OCI-M2 (cell line): Measurements from ENCODE around the gene TMPRSS3.
"Not testable (repeated sequence)": the region's sequence is repeated elsewhere in the genome, so short reads cannot be mapped to it uniquely, and the experiment has no call there.

ENCODE experiments used
- DNase-seq: peaks from one replicate; lab custom pipeline; 2025; ENCODE audit not compliant: unreplicated experiment; lab: John Stamatoyannopoulos, UW

The TMPRSS3 gene

DNA sequence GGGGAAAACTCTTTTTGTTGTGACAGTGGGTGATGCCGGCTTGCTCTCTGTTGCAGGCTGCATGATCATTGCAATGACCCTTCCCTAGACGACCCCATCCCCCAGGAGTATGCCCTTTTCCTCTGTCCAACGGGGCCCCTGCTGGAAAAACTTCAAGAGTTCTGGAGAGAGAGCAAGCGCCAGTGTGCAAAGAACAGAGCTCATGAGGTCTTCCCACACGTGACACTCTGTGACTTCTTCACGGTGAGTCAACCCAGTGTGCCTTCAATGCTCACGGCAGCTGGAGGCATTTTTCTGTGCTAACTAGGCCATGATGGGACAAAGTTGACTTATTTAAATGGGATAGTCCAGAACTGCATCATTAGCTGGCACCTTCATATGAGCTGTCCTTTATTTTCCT is 13.5 kb upstream of the TMPRSS3 start:
- no peak for DNase-seq

DNA sequence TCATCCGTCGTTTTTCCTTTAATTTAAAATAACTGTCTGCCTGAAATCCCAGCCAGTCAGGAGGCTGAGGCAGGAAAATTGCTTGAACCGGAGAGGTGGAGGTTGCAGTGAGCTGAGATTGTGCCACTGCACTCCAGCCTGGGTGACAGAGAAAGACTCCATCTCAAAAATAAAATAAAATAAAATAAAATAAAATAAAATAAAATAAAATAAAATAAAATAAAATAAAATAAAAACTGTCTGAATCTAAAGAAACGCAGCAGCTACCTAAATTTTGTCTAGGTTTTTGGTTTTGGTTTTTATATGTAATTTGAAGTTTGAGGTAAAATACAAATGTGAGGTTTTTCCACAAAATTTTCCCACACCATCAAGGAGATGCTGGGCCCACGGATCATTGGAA is 12.9 kb upstream of the TMPRSS3 start:
- not testable (repeated sequence) for DNase-seq

- DNase-seq: no peak
These were observed 11.6 kb upstream of the TMPRSS3 start for GRCh38 chr21:42407476-42407875.

- no peak for DNase-seq
These were observed 11.0 kb upstream of the TMPRSS3 start for GRCh38 chr21:42406866-42407265.

GRCh38 chr21:42406201-42406621 is 10.4 kb upstream of the TMPRSS3 start:
- DNase-seq: no peak

DNA sequence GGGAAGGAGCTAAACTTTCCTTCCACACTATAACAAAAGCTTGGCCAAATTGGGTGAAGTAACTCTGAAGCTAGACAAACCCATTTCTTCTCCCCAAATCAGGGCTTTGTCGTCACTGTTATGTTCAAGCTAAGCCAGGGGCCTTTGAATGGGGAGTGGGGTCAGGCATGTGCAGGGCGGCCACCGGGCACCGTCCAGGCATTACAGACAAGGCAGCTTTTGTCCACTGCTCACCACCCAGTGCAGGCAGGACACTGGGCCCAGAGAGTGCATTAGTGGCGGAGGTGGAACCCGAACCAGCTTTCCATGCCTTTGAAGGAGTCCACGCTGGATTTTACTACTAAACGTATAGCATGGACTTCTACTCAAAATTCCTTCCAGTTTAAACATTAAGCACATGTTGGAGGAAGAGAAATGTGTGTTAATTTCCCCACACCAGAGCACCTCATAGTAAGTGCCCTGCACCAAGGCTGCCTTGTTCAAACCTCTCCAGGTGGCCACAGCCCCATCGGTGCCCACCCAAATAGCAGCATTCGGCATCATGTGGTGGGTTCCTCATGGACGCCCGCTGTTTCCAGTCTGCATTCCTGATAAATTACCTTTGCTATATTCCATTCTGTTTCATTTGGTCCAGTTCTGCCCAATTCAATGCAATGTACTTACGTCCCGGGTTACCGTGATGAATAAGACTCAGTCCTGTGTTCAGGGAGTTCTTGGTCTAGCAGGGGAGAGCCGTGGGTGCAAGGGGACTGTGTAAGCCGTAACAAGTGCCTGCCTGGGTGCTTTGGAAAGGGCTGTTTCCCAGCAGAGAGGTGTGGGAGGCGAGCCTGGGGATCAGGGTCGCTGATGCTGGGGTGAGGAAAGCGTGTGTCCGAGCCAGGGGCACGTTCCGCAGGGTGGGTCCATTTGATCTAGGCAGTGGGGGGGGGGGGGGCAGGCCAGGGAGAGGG is 9.5 kb upstream of the TMPRSS3 start:
- no peak for DNase-seq

- peak; percentile 44 for DNase-seq
These were observed 8.7 kb upstream of the TMPRSS3 start for GRCh38 chr21:42404539-42404938.

GRCh38 chr21:42403611-42404231 is 7.9 kb upstream of the TMPRSS3 start, which contains the start of gene UBASH3A:
TSS of gene UBASH3A (plus strand) at chr21:42403902. CDS start at chr21:42403946, 44 bp downstream.
- DNase-seq: peak; percentile 93

DNA sequence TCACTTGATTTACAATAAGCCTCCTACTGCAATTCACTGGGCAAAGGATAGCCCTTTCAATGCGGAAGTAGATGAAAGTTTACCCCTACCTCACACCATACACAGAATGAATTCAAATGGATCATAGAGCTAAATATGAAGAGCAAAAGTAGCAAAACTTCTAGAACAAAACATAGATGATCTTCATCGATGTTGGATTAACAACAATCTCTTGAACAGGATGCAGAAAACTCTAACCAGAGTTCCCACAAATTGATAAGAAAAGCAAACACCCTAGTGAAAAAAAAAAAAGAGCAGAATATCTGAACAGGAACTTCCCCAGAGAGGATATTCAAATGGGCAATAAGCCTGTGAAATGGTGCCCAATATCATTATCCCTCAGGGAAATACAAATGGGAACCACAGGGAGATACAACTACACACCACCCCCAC is 6.0 kb upstream of the TMPRSS3 start:
- no peak for DNase-seq

DNA sequence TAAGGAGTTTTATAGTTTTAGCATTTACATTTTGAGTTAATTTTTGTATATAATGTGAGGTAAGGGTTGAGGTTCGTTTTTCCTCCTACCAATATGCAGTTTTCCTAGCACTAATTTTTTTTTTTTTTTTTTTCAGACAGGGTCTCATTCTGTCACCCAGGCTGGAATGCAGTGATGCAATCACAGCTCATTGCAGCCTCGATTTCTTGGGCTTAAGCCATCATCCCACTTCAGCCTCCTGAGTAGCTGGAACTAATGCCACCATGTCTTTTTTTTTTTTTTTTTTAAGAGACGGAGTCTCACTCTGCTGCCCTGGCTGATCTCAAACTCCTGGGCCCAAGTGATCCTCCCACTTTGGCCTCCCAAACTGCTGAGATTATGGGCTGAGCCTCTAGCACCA is 5.3 kb upstream of the TMPRSS3 start:
- DNase-seq: no peak

GRCh38 chr21:42400525-42400924 is 4.7 kb upstream of the TMPRSS3 start:
- no peak for DNase-seq

DNA sequence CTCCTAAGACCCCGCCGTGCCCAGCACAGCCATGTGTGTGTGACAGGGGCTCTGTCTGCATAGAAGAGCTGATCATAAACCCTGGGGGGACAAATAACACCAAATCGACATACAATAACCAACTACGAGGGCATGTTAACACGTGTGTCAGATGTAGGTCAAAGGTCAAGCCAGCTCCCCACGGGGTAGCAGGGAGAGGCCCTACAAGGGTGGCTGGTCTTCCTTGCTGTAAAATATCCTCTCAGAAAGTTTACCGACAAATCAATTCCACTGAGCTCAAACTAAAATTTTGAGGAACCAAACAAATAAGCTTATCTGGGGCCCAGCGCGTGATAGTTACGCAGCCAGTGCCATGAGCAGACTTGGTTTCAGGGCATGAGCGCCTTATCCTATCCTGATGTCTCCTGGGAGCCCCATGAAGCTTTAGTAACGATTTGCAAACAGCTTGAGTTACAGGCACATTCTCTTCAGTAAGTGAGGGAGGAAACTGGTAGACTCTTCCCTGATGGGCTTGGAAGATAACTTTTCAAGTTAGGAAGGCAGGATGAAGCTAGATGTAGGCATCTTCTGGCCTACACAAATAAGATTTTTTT is 2.7 kb upstream of the TMPRSS3 start:
- DNase-seq: no peak

DNA sequence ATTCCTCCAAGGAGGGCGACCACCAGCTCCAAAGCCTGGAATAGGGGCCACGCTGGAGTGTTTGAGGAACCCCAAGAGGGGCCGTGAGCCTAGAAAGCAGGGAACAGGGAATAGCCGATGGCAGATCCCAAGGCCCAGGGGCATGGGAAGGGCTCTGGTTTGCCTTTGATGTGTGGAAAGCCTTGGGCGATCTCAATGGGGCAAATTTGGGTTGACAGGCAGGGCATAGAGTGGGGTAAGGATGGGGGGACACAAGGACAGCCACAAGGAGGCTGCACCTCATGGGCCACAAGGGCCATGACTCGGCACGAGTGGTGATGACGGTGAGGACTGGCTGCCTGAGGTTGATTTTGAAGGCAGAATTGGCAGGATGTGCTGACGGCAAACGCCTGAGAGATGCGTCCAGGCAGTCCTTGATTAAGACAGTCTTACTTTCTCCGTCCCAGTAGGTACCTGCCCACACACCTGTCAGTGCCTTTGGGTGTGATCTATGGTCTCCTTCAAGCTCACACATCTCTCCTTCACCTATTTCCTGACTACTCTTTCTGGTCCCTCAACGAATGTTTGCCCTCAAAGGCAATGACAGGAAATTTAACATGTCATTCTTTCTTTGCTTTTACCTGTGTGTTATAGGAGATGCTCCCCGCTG is 2.0 kb upstream of the TMPRSS3 start:
- DNase-seq: no peak

- no peak for DNase-seq
These were observed 1.2 kb upstream of the TMPRSS3 start for GRCh38 chr21:42396799-42397745.

GRCh38 chr21:42395302-42395701 is 550 bp downstream of the TMPRSS3 start:
- no peak for DNase-seq

DNA sequence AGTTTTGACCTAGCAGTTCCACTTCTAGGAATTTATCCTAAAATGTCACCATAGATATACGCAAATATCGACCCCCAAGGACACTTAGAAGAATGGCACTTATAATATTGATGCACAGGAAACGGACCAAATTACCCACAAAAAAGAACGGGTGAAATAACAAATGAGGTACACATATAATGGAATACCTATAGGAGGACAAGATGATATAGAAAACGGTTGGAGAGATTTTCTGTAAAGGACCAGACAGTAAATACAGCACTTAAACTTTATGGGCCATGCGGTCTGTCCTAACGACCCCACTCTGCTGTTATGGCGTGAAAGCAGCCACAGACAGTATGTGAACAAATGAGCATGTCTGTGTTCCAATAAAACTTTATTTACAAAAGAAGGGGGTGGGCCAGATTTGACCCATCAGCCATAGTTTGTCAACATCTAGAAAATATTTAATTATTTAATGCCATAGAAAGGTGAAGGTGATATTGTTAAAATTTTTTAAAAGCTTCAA is 2.4 kb downstream of the TMPRSS3 start:
- no peak for DNase-seq

- DNase-seq: no peak
These were observed 3.0 kb downstream of the TMPRSS3 start for GRCh38 chr21:42392731-42393442.

- DNase-seq: no peak
These were observed 4.6 kb downstream of the TMPRSS3 start for GRCh38 chr21:42391297-42391696.

- DNase-seq: no peak
These were observed 5.2 kb downstream of the TMPRSS3 start for GRCh38 chr21:42390696-42391095.
